HepG2 (cell line): ENCODE data around the gene NECTIN2. TPM values are rescaled to one million over a fixed set of nuclear protein-coding genes. Genes with fewer than 3 reads are reported as not detected.

Source experiments
- ARNT ChIP-seq: fragments of 450-650 bp; IDR thresholded peaks from 2 replicates; pipeline ENCODE4 v1.6.1; 2017
- CREB3 ChIP-seq: sonication (generic); formaldehyde crosslinking; IDR thresholded peaks from 2 replicates; pipeline ENCODE4 v1.5.0; 2020; ENCODE audit warnings: missing genetic modification reagents
- GATAD2A ChIP-seq: IDR thresholded peaks from 2 replicates; pipeline ENCODE4 v1.6.1; 2016
- HNRNPH1 ChIP-seq: fragments of 200-400 bp; formaldehyde crosslinking; optimal IDR thresholded peaks from 2 replicates; pipeline ENCODE3; 2017; ENCODE audit warnings: mild to moderate bottlenecking, low read depth, low read length
- KLF11 ChIP-seq: IDR thresholded peaks from 2 replicates; pipeline ENCODE4 v1.6.1; 2016; ENCODE audit warnings: missing compliant biosample characterization
- REST ChIP-seq, 2 experiments: IDR thresholded peaks; 2 replicates each; pipeline ENCODE4 v1.6.1; 2011 to 2012; ENCODE audit warnings: low read length in 2 of 2, borderline replicate concordance in 1 of 2, low read depth in 1 of 2, mild to moderate bottlenecking in 1 of 2, moderate library complexity in 1 of 2
- SNAPC4 ChIP-seq: sonication (generic); formaldehyde crosslinking; IDR thresholded peaks from 2 replicates; pipeline ENCODE4 v1.4.0; 2020; ENCODE audit warnings: mild to moderate bottlenecking, missing genetic modification reagents
- TFAP4 ChIP-seq: sonication (generic); IDR thresholded peaks from 2 replicates; pipeline ENCODE4 v1.6.1; 2016; ENCODE audit warnings: low read depth, borderline replicate concordance
- U2AF1 ChIP-seq: fragments of 200-400 bp; formaldehyde crosslinking; optimal IDR thresholded peaks from 2 replicates; pipeline ENCODE3; 2017; ENCODE audit warnings: mild to moderate bottlenecking, low read depth, low read length
- XRCC5 ChIP-seq: fragments of 200-400 bp; formaldehyde crosslinking; optimal IDR thresholded peaks from 2 replicates; pipeline ENCODE3; 2017; ENCODE audit warnings: mild to moderate bottlenecking, low read length
- ZBTB4 ChIP-seq: sonication (generic); formaldehyde crosslinking; IDR thresholded peaks from 2 replicates; pipeline ENCODE4 v1.4.0; 2020; ENCODE audit warnings: missing genetic modification reagents, mild to moderate bottlenecking, borderline replicate concordance
- ZNF510 ChIP-seq: sonication (generic); formaldehyde crosslinking; IDR thresholded peaks from 2 replicates; pipeline ENCODE4 v1.4.0; 2020; ENCODE audit warnings: low read depth, mild to moderate bottlenecking, missing genetic modification reagents
- ZNF704 ChIP-seq: sonication (generic); formaldehyde crosslinking; IDR thresholded peaks from 2 replicates; pipeline ENCODE4 v1.8.1; 2023; ENCODE audit warnings: mild to moderate bottlenecking, inconsistent platforms, moderate library complexity, missing genetic modification reagents, borderline replicate concordance
- ZNF850 ChIP-seq: sonication (generic); formaldehyde crosslinking; conservative IDR thresholded peaks from 2 replicates; pipeline ENCODE4 v1.9.0; 2021; ENCODE audit warnings: mild to moderate bottlenecking, missing genetic modification reagents
- polyA plus RNA-seq, 8 experiments: library from polyadenylated mRNA; depleted of rRNA in 3 of 8; stranded (reverse) in 7 of 8; unstranded in 1 of 8; fragments of >200 nt; fragmentation: Illumina TruSeq in 4 of 8; extraction: Trizol in 4 of 8; gene quantifications; 2 replicates each; pipeline versions ENCODE4 v1.2.1 to v1.2.3, GENCODE V29; 2011 to 2016; ENCODE audit warnings: low read depth in 4 of 8, missing spikeins in 1 of 8, mixed read lengths in 1 of 8; ENCODE audit not compliant: insufficient read depth in 1 of 8
- total RNA-seq, 5 experiments: library from RNA; depleted of rRNA; stranded (reverse); fragments of >200 nt; fragmentation: Illumina TruSeq; extraction: Trizol; gene quantifications; 2 replicates each; pipeline ENCODE4 v1.2.3, GENCODE V29; 2016; ENCODE audit warnings: low read depth in 1 of 5

The NECTIN2 gene
- total and polyA plus RNA-seq, 2 of the 13 experiments (the other 11 are each of a cell fraction or from before 2014, with no cell fraction given), result 75.4 to 114 TPM

GRCh38 chr19:44924243-44924725 is 78.2 kb downstream of the NECTIN2 start (continued):
- TF ChIP-seq SNAPC4 (CRISPR knock-in tag), result no peak
- no peak for TF ChIP-seq ZNF704 (CRISPR knock-in tag)
- TF ChIP-seq GATAD2A, result peak; percentile 99
- peak; percentile 96 for TF ChIP-seq U2AF1
- 0 out of 2 replicates have a peak, but pooled peaks have one; percentile 64 for TF ChIP-seq KLF11
- no peak for TF ChIP-seq ZNF850 (CRISPR knock-in tag)
- peak; percentile 60 for TF ChIP-seq HNRNPH1
- no peak for TF ChIP-seq CREB3 (CRISPR knock-in tag)
- TF ChIP-seq ARNT, result no peak
- peak; percentile 98 for TF ChIP-seq TFAP4
- TF ChIP-seq ZBTB4, result peak; percentile 99
- peak; percentile 93 for TF ChIP-seq XRCC5
- TF ChIP-seq REST (IDR thresholded peaks at IDR 0.05; ENCODE audit: borderline replicate concordance in 1 of 2, low read depth in 1 of 2, low read length in 2 of 2), result peak in 1 of 2 experiments; percentile 63; a peak in 1 of 4 replicates
- no peak for TF ChIP-seq ZNF510
